Transverse colon (tissue), 4 donors: ENCODE results near the gene KIAA1549. TPM values are rescaled to one million over a fixed set of nuclear protein-coding genes. Genes with fewer than 3 reads are reported as not detected.

Experiments used
- DNase-seq: peaks from one replicate; pipeline ENCODE4 v3.0.0-alpha.2; 2019
- H3K27ac ChIP-seq, 4 donors: fragments of 200-600 bp; sonication (generic); 2 replicates each; pipeline ENCODE4 v1.5.1; 2016 to 2018; ENCODE audit warnings: inconsistent platforms in 4 of 4
- H3K27me3 ChIP-seq: fragments of 200-600 bp; sonication (generic); 2 replicates; pipeline ENCODE4 v1.5.1; 2017; ENCODE audit warnings: inconsistent platforms
- H3K36me3 ChIP-seq, 4 donors: fragments of 200-600 bp; sonication (generic); 2 replicates each; pipeline ENCODE4 v1.5.1; 2017 to 2019; ENCODE audit warnings: inconsistent platforms in 4 of 4
- H3K4me1 ChIP-seq, 4 donors: fragments of 200-600 bp; sonication (generic); 2 replicates each; pipeline ENCODE4 v1.5.1; 2017 to 2020; ENCODE audit warnings: inconsistent platforms in 4 of 4
- H3K4me3 ChIP-seq, 4 donors: fragments of 200-600 bp; sonication (generic); 1 replicate in 1 of 4; 2 replicates in 3 of 4; pipeline versions ENCODE4 v1.5.1 to v1.6.1; 2017 to 2019; ENCODE audit warnings: inconsistent platforms in 4 of 4
- H3K9me3 ChIP-seq, 2 donors: fragments of 200-600 bp; sonication (generic); 2 replicates each; pipeline ENCODE4 v1.5.1; 2017 to 2019; ENCODE audit warnings: inconsistent platforms in 2 of 2
- EP300 ChIP-seq: sonication (generic); formaldehyde crosslinking; IDR thresholded peaks from one replicate; pipeline ENCODE4 v1.6.1; 2017; ENCODE audit warnings: antibody characterized with exemption, low read depth
- POLR2A ChIP-seq: fragments of 450-650 bp; IDR thresholded peaks from one replicate; pipeline ENCODE4 v1.6.1; 2016; ENCODE audit warnings: antibody characterized with exemption, mild to moderate bottlenecking, moderate library complexity
- POLR2AphosphoS5 ChIP-seq, 3 donors: sonication (generic); formaldehyde crosslinking; IDR thresholded peaks; one replicate each; pipeline ENCODE4 v1.6.1; 2016; ENCODE audit warnings: antibody characterized with exemption in 3 of 3
- WGBS, 2 donors: methylation state at CpG; one replicate each; pipeline ENCODE4 v1.1.5; 2018; ENCODE audit warnings: low coverage in 1 of 2; 5-methylcytosine and 5-hydroxymethylcytosine counted together
- in situ Hi-C, 4 donors: fragments of 200-750 bp; cut with MboI; loops; one replicate each; pipeline versions ENCODE4 v1.15.0 to v1.15.1; 2017; ENCODE audit warnings: low sequenced_read_pairs in 3 of 4, low pct_ligation_motif_present in 1 of 4, low pct_unique_long_range_greater_than_20kb in 1 of 4
- intact Hi-C: fragments of 100-400 bp; cut with DNase I; formaldehyde crosslinking; loops from one replicate; pipeline ENCODE4 v1.15.1; 2023; ENCODE audit warnings: low total_unique reads
- total RNA-seq, 4 donors: library from RNA; depleted of rRNA; stranded (reverse); fragments of >200 nt; gene quantifications; one replicate each; pipeline ENCODE4 v1.1.0, GENCODE V29; 2016
- TF ChIP-seq, protein P1 (sequence below), 5 experiments: fragments of 200-600 bp in 3 of 5; fragments of 450-650 bp in 2 of 5; sonication (generic) in 3 of 5; IDR thresholded peaks; 1 replicate in 2 of 5; 2 replicates in 3 of 5; pipeline ENCODE4 v1.5.1; 2016 to 2017; ENCODE audit warnings: antibody characterized with exemption in 5 of 5, inconsistent platforms in 3 of 5, mild to moderate bottlenecking in 2 of 5, moderate library complexity in 1 of 5

KIAA1549 gene
- total RNA-seq, 4 donors from 2014 or later, result 0.37 to 1.5 (median 0.93) TPM

DNA sequence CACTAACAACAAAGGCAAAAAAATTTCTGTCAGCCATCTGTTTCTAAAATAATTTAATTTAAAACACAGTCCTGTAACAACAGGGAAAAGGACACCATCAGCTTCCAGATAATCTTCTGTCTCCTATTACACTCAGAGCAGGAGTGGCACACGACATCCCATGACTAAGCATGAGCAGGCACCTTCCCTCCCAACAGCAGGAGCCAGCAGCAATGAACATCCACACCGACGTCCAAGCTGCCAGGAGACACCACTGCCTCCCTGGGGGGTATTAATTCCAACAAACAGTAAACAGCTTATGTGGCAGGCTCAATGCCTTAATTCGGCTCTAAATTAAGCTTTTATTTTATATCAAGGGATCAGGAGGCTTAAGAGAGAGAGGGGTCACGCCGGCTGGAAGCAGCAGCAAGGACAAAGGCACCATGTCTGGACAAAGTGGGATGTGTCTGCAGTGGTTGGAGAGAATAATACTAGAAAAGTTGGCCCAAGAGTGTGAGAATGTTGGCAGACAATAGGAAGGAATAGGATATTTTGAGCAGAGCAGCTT, 45.7 kb downstream of the KIAA1549 start:
- TF ChIP-seq, protein P1, sequence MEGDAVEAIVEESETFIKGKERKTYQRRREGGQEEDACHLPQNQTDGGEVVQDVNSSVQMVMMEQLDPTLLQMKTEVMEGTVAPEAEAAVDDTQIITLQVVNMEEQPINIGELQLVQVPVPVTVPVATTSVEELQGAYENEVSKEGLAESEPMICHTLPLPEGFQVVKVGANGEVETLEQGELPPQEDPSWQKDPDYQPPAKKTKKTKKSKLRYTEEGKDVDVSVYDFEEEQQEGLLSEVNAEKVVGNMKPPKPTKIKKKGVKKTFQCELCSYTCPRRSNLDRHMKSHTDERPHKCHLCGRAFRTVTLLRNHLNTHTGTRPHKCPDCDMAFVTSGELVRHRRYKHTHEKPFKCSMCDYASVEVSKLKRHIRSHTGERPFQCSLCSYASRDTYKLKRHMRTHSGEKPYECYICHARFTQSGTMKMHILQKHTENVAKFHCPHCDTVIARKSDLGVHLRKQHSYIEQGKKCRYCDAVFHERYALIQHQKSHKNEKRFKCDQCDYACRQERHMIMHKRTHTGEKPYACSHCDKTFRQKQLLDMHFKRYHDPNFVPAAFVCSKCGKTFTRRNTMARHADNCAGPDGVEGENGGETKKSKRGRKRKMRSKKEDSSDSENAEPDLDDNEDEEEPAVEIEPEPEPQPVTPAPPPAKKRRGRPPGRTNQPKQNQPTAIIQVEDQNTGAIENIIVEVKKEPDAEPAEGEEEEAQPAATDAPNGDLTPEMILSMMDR (IDR thresholded peaks at IDR 0.05), result no peak
- no peak for TF ChIP-seq EP300
- no peak for TF ChIP-seq POLR2A
- TF ChIP-seq POLR2AphosphoS5 (IDR thresholded peaks at IDR 0.05), result no peak
- in situ Hi-C loops (no loop called here), intact Hi-C loops (no loop called here)
- Histone ChIP-seq H3K27me3 (no peaks in the 10 kb centered on the region), H3K36me3 (no peaks in the 10 kb centered on the region), H3K4me3 (no peak overlapping the region), H3K4me1 (no peaks in the 10 kb centered on the region), H3K27ac (no peak overlapping the region), H3K9me3 (no peaks in the 10 kb centered on the region)
- WGBS, 2 donors, result 30 to 56% methylated on average over 2 to 6 of the region's 6 CpGs
- no peak for DNase-seq

DNA sequence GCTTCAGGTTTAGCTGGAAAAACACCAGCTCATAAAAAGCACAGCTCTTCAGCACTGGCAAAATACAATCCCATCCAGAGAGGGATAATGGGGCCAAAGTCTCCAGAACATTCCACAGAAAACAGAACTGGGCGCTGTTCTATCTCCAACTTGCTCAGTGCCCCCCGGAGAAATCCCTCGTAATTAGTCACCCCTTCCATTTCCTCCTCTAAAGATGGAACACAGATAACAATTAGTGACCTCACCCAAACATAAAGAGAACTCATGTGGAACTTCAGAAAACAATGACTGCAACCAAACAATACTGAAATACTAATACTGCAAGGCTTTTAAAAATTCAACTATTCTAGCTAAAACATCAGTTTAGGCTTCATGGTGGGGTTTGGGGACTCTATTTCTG, 46.3 kb downstream of the KIAA1549 start:
- TF ChIP-seq EP300 (no peak), POLR2A (no peak), POLR2AphosphoS5 (IDR thresholded peaks at IDR 0.05) (no peak)
- TF ChIP-seq, protein P1 (IDR thresholded peaks at IDR 0.05), result no peak
- no peak overlapping the region for H3K4me3 ChIP-seq
- 42 to 57% methylated on average over 2 to 3 of the region's 3 CpGs for WGBS, 2 donors
- no peak for DNase-seq
- H3K9me3 ChIP-seq, result no peaks in the 10 kb centered on the region
- intact Hi-C loops, result no loop called here
- H3K4me1 ChIP-seq, result no peaks in the 10 kb centered on the region
- no peaks in the 10 kb centered on the region for H3K36me3 ChIP-seq
- H3K27me3 ChIP-seq, result no peaks in the 10 kb centered on the region
- in situ Hi-C loops, result no loop called here
- no peak overlapping the region for H3K27ac ChIP-seq

DNA sequence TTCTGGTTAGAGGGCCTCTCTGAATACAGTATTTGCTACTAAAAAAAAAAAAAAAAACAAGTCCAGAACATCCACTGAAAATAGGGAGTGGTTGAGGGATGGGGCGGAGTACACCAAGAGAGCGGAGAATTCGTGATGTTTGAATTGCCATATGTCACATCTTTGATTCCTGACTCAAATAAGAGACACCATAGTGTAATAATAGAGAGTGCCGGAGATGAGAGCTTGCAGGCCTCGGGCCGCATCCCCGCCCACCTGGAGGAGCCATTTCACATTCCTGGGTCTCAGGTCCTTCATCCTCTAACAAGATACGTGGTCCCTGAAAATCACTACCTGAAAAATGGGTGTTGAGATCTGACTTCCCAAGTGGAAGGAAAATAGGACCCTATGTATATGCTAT, 46.8 kb downstream of the KIAA1549 start:
- no peaks in the 10 kb centered on the region for H3K9me3 ChIP-seq
- H3K27me3 ChIP-seq, result no peaks in the 10 kb centered on the region
- intact Hi-C loops, result no loop called here
- H3K4me3 ChIP-seq, result no peak overlapping the region
- no peaks in the 10 kb centered on the region for H3K4me1 ChIP-seq
- DNase-seq, result no peak
- no peak overlapping the region for H3K27ac ChIP-seq
- 93 to 95% methylated on average over 6 to 8 of the region's 8 CpGs for WGBS, 2 donors
- no peaks in the 10 kb centered on the region for H3K36me3 ChIP-seq
- no peak for TF ChIP-seq EP300
- no peak for TF ChIP-seq POLR2A
- TF ChIP-seq, protein P1 (IDR thresholded peaks at IDR 0.05), result no peak
- no peak for TF ChIP-seq POLR2AphosphoS5 (IDR thresholded peaks at IDR 0.05)
- in situ Hi-C loops, result no loop called here

DNA sequence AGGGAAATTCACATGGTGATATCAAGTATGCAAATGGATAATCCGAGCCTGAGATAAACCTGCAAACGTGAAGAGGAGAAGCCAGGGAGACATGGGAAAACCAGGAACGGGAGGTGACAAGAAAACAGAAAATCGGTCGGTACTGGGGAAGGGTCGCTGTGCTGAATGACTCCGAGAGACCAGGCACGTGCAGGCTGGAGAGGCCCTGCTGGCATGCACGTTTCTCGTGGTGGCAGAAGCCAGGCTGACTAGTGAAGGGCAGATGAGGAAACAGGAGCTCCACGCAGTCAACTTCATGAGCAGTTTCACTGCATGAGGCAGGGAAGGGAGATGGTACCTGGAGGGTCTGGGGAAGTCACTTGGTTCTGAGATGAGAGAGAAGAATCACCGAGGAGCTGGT, 48.3 kb downstream of the KIAA1549 start:
- intact Hi-C loops, result no loop called here
- in situ Hi-C loops, result no loop called here
- no peaks in the 10 kb centered on the region for H3K9me3 ChIP-seq

More for the DNA sequence above, 48.3 kb downstream of the KIAA1549 start:
- no peak for DNase-seq
- no peak overlapping the region for H3K4me3 ChIP-seq
- no peaks in the 10 kb centered on the region for H3K4me1 ChIP-seq
- no peaks in the 10 kb centered on the region for H3K36me3 ChIP-seq
- WGBS, 2 donors, result 87 to 100% methylated on average over 1 to 12 of the region's 12 CpGs
- H3K27ac ChIP-seq, result no peak overlapping the region
- H3K27me3 ChIP-seq, result no peaks in the 10 kb centered on the region
- TF ChIP-seq POLR2A (no peak), POLR2AphosphoS5 (IDR thresholded peaks at IDR 0.05) (no peak), EP300 (no peak)
- TF ChIP-seq, protein P1 (IDR thresholded peaks at IDR 0.05), result no peak
